Colonic mucosa (tissue), 4 donors: ENCODE data around the gene C14orf180. TPM values are rescaled to one million over a fixed set of nuclear protein-coding genes. Genes with fewer than 3 reads are reported as not detected.
A peak's percentile ranks its signal among the peaks of the same experiment; 100 is the strongest.

Experiments
- DNase-seq: peaks from one replicate; pipeline ENCODE4 v3.0.0-alpha.2; 2020
- H3K27ac ChIP-seq: fragments of 200-600 bp; one replicate; pipeline ENCODE4 v1.8.0; 2021
- H3K27me3 ChIP-seq: fragments of 200-600 bp; one replicate; pipeline ENCODE4 v1.8.0; 2021
- H3K36me3 ChIP-seq: fragments of 200-600 bp; one replicate; pipeline ENCODE4 v1.8.0; 2021
- H3K4me1 ChIP-seq: fragments of 200-600 bp; one replicate; pipeline ENCODE4 v1.8.0; 2021; ENCODE audit warnings: mild to moderate bottlenecking
- H3K4me3 ChIP-seq: fragments of 200-600 bp; one replicate; pipeline ENCODE4 v1.8.0; 2021
- H3K9ac ChIP-seq, 2 donors: one replicate each; pipeline ENCODE4 v1.7.0; 2013; ENCODE audit warnings: control low read depth in 2 of 2, low read depth in 2 of 2, low read length in 2 of 2
- H3K9me3 ChIP-seq: fragments of 200-600 bp; one replicate; pipeline ENCODE4 v1.8.0; 2021
- CTCF ChIP-seq: fragments of 200-600 bp; IDR thresholded peaks from one replicate; pipeline ENCODE4 v1.8.0; 2022; ENCODE audit warnings: antibody characterized with exemption, mild to moderate bottlenecking
- intact Hi-C: fragments of 100-400 bp; cut with DNase I; formaldehyde crosslinking; loops from one replicate; pipeline ENCODE4 v1.14.1; 2022
- total RNA-seq, 2 donors: library from RNA; stranded (reverse); fragmentation: NEBNext Ultra II Directional in 1 of 2; extraction: Animal tissue kit (Norgen Biotek cat#: 25700) in 1 of 2; gene quantifications; one replicate each; pipeline ENCODE4 v1.2.1, GENCODE V29; 2021
- donor health status: healthy.
- donor health status: DM: no; HTN: no; CAD: no.
- donor health status: DM: no; HTN: no; CAD: no.

The C14orf180 gene
- under 1 TPM in 1 of 2 donors, not detected in 1; 0.13 TPM for total RNA-seq

GRCh38 chr14:104579507-104579906 lies at the start of gene C14orf180:
Gene C14orf180 (plus strand): TSS chr14:104579764. CDS start chr14:104586431, 6,667 bp downstream.
- intact Hi-C loops, result no loop called here

GRCh38 chr14:104530646-104531045 lies 48.9 kb upstream of the C14orf180 start:
- H3K36me3 ChIP-seq, result no peaks in the 10 kb centered on the region
- H3K27me3 ChIP-seq, result no peaks in the 10 kb centered on the region
- intact Hi-C loops, result no loop called here
- no peak overlapping the region for H3K27ac ChIP-seq
- no peak overlapping the region for H3K9ac ChIP-seq
- H3K4me3 ChIP-seq, result no peak overlapping the region
- H3K4me1 ChIP-seq, result no peaks in the 10 kb centered on the region
- DNase-seq, result no peak
- no peak for TF ChIP-seq CTCF
- H3K9me3 ChIP-seq, result no peaks in the 10 kb centered on the region

More at GRCh38 chr14:104579507-104579906, at the start of gene C14orf180:
- H3K9ac ChIP-seq, result peak within 1 kb of the TSS in 1 of 2 donors; percentile 12
- no peak for TF ChIP-seq CTCF
- H3K4me3 ChIP-seq, result no peak within 1 kb of the TSS
- no peak within 1 kb of the TSS for H3K27ac ChIP-seq
- peaks cover 6% of the 10 kb centered on the region for H3K4me1 ChIP-seq
- H3K27me3 ChIP-seq, result no peaks in the 10 kb centered on the region
- H3K9me3 ChIP-seq, result no peaks in the 10 kb centered on the region
- no peak for DNase-seq
- no peaks in the 10 kb centered on the region for H3K36me3 ChIP-seq

GRCh38 chr14:104531421-104532190 lies 48.0 kb upstream of the C14orf180 start:
- no peaks in the 10 kb centered on the region for H3K4me1 ChIP-seq
- H3K4me3 ChIP-seq, result no peak overlapping the region
- no peak overlapping the region for H3K9ac ChIP-seq
- H3K27me3 ChIP-seq, result no peaks in the 10 kb centered on the region
- DNase-seq, result no peak
- no peak overlapping the region for H3K27ac ChIP-seq
- TF ChIP-seq CTCF, result no peak
- intact Hi-C loops, result no loop called here
- no peaks in the 10 kb centered on the region for H3K36me3 ChIP-seq
- H3K9me3 ChIP-seq, result no peaks in the 10 kb centered on the region

- intact Hi-C loops, result no loop called here
- Histone ChIP-seq H3K9me3 (no peaks in the 10 kb centered on the region), H3K4me1 (no peaks in the 10 kb centered on the region), H3K27ac (no peak overlapping the region), H3K4me3 (no peak overlapping the region), H3K9ac (no peak overlapping the region), H3K27me3 (no peaks in the 10 kb centered on the region), H3K36me3 (no peaks in the 10 kb centered on the region)
- DNase-seq, result no peak
- no peak for TF ChIP-seq CTCF
Measured at GRCh38 chr14:104532191-104532555, 47.4 kb upstream of the C14orf180 start.

GRCh38 chr14:104534036-104534435 lies 45.5 kb upstream of the C14orf180 start:
- DNase-seq, result no peak
- intact Hi-C loops, result no loop called here
- no peak overlapping the region for H3K27ac ChIP-seq
- H3K9ac ChIP-seq, result no peak overlapping the region
- H3K36me3 ChIP-seq, result no peaks in the 10 kb centered on the region
- H3K9me3 ChIP-seq, result no peaks in the 10 kb centered on the region
- H3K27me3 ChIP-seq, result no peaks in the 10 kb centered on the region
- no peaks in the 10 kb centered on the region for H3K4me1 ChIP-seq
- no peak for TF ChIP-seq CTCF
- H3K4me3 ChIP-seq, result no peak overlapping the region
